ENCODE results near the gene ZNF444. TPM values are rescaled to one million over a fixed set of nuclear protein-coding genes. Genes with fewer than 3 reads are reported as not detected.

The ZNF444 gene
- total RNA-seq, 1 experiment from 2014 or later, result 40.0 TPM

DNA sequence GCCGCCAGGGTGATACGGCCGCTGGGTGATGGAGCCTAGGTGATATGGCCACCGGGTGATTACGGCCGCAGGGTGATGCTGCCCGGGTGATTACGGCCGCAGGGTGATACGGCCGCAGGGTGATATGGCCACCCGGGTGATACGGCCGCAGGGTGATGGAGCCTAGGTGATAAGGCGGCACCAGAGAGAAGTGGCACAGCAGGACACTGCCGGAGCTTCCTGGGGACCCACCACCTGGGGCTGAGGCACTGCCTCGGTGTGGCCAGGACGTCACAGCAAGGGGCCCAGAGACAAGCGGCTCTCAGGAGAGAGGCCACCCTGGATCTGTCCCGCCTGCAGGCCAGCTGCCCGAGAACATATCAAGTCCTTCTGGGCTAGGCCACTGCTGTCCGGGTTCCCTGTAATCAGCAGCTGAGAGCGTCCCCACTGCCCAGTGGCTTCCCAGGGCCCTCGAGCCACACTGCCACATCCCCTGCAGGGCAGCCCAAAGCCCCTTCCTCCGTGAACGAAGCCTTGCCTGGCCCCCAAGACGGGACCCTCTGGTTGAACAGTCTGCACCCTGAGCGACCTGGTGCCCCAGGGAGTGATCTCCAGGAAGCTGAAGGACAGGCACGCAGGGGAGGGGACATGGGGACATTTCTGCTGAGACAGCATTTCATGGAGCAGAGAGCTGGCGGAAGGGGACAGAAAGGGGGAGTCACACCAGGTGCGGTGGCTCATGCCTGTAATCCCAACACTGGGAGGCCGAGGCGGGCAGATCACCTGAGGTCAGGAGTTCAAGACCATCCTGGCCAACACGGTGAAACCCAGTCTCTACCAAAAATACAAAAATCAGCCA lies 42.1 kb upstream of the ZNF444 start:
- H3K36me3 ChIP-seq (ENCODE audit: low read depth, low read length), result peaks cover 37% of the 10 kb centered on the region
- no peak overlapping the region for H3K27ac ChIP-seq (ENCODE audit: low read length)
- no peaks in the 10 kb centered on the region for H3K27me3 ChIP-seq (ENCODE audit: low read length)
- no peak overlapping the region for H3K4me3 ChIP-seq (ENCODE audit: low read length)
- H3K9me3 ChIP-seq (ENCODE audit: low read length), result no peaks in the 10 kb centered on the region
- no peak overlapping the region for H3K9ac ChIP-seq (ENCODE audit: low read length)
- H3F3A ChIP-seq (ENCODE audit: low read length, unreplicated experiment), result no peaks in the 10 kb centered on the region
- H3K4me1 ChIP-seq (ENCODE audit: insufficient read depth, low read length), result no peaks in the 10 kb centered on the region
- no peaks in the 10 kb centered on the region for H3K9me2 ChIP-seq (replicated peaks; ENCODE audit: low read length)
- no peak overlapping the region for H3K4me2 ChIP-seq (ENCODE audit: low read length)
- DNase-seq, result no peak
- no peak for ATAC-seq
- peaks cover 27% of the 10 kb centered on the region for H4K20me1 ChIP-seq (ENCODE audit: low read length)
- TF ChIP-seq, protein P1, sequence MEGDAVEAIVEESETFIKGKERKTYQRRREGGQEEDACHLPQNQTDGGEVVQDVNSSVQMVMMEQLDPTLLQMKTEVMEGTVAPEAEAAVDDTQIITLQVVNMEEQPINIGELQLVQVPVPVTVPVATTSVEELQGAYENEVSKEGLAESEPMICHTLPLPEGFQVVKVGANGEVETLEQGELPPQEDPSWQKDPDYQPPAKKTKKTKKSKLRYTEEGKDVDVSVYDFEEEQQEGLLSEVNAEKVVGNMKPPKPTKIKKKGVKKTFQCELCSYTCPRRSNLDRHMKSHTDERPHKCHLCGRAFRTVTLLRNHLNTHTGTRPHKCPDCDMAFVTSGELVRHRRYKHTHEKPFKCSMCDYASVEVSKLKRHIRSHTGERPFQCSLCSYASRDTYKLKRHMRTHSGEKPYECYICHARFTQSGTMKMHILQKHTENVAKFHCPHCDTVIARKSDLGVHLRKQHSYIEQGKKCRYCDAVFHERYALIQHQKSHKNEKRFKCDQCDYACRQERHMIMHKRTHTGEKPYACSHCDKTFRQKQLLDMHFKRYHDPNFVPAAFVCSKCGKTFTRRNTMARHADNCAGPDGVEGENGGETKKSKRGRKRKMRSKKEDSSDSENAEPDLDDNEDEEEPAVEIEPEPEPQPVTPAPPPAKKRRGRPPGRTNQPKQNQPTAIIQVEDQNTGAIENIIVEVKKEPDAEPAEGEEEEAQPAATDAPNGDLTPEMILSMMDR (conservative IDR thresholded peaks at IDR 0.05; ENCODE audit: low read depth, low read length), result no peak
- TF ChIP-seq EZH2phosphoT487 (IDR thresholded peaks at IDR 0.05; ENCODE audit: borderline replicate concordance, low read length) (no peak), EZH2 (IDR thresholded peaks at IDR 0.05; ENCODE audit: low read length, unreplicated experiment) (no peak)
- CTCF ChIA-PET, result no interaction called here
- H3K79me2 ChIP-seq (ENCODE audit: low read length), result peaks cover 62% of the 10 kb centered on the region
- intact Hi-C loops (cut with micrococcal nuclease), result no loop called here
- H2AFZ ChIP-seq (ENCODE audit: low read length), result no peak overlapping the region
- POLR2A ChIA-PET (ENCODE audit: unreplicated experiment), result no interaction called here
- BruUV-seq (replicated peaks), result no TSS peak

DNA sequence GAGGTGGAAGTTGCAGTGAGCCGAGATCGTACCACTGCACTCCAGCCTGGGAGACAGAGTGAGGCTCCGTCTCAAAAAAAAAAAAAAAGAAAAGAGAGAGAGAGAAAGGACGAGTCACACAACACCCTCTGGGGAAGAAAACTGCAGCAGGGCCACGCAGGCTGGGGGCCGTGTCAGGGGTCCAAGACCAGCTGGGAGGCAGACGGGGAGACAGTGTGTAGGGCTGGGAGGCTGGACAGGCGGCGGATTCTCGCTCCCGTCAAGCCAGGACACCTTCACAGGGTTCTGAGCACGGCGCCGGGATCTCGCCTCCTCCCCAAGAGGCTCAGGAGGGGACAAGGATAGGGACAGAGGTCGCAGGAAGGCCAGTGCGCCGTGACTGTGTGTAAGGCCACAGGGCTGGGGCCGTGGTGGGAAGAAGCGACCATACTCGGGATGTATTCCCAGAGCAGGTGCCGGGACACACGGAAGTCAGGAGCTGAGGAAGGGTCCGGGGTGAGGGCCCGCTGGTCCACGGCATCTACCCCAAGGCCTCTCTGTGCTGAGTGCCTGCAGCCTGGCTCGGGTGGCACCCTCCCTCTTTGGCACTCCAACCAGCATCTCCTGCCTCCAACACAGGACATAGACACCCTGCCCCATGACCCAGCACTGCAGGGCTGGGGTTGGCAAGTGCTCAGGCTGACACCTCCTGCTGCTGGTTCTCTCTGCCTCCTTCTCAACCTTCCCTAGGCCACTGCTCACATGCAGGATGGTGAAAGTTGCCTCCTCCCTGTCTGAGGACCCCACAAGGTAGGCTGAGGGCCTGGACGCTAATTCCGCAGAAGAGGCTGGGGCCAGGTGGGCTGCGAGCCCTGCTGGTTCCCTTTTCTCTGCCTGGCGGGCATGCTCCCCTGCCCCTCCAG lies 41.2 kb upstream of the ZNF444 start:
- H3K9ac ChIP-seq (ENCODE audit: low read length), result no peak overlapping the region

More for the DNA sequence above, 41.2 kb upstream of the ZNF444 start:
- Histone ChIP-seq H3K27me3 (ENCODE audit: low read length) (no peaks in the 10 kb centered on the region), H3F3A (ENCODE audit: low read length, unreplicated experiment) (no peaks in the 10 kb centered on the region), H3K4me2 (ENCODE audit: low read length) (no peak overlapping the region), H2AFZ (ENCODE audit: low read length) (no peak overlapping the region), H3K9me2 (replicated peaks; ENCODE audit: low read length) (no peaks in the 10 kb centered on the region), H3K4me1 (ENCODE audit: insufficient read depth, low read length) (no peaks in the 10 kb centered on the region), H3K9me3 (ENCODE audit: low read length) (no peaks in the 10 kb centered on the region), H3K27ac (ENCODE audit: low read length) (no peak overlapping the region), H4K20me1 (ENCODE audit: low read length) (peaks cover 32% of the 10 kb centered on the region), H3K4me3 (ENCODE audit: low read length) (no peak overlapping the region), H3K79me2 (ENCODE audit: low read length) (peaks cover 64% of the 10 kb centered on the region), H3K36me3 (ENCODE audit: low read depth, low read length) (peaks cover 39% of the 10 kb centered on the region)
- CTCF ChIA-PET, result no interaction called here
- DNase-seq (no peak), ATAC-seq (no peak)
- TF ChIP-seq, protein P1 (conservative IDR thresholded peaks at IDR 0.05; ENCODE audit: low read depth, low read length), result no peak
- no peak for TF ChIP-seq EZH2phosphoT487 (IDR thresholded peaks at IDR 0.05; ENCODE audit: borderline replicate concordance, low read length)
- no peak for TF ChIP-seq EZH2 (IDR thresholded peaks at IDR 0.05; ENCODE audit: low read length, unreplicated experiment)
- intact Hi-C loops (cut with micrococcal nuclease), result no loop called here
- POLR2A ChIA-PET (ENCODE audit: unreplicated experiment), result no interaction called here
- BruUV-seq (replicated peaks), result no TSS peak
